ENCODE data around the gene SAMHD1.
"Not testable (repeated sequence)": the region's sequence is repeated elsewhere in the genome, so short reads cannot be mapped to it uniquely, and the experiment has no call there.

The SAMHD1 gene

GRCh38 chr20:36850759-36851158, 100.7 kb downstream of the SAMHD1 start:
- no peak for DNase-seq

- DNase-seq: no peak
These were observed 102.0 kb downstream of the SAMHD1 start for GRCh38 chr20:36849333-36850065.

- no peak for DNase-seq
These were observed 102.8 kb downstream of the SAMHD1 start for GRCh38 chr20:36848677-36849076.

GRCh38 chr20:36848078-36848660, 103.3 kb downstream of the SAMHD1 start:
- no peak for DNase-seq

- no peak for DNase-seq
These were observed 103.8 kb downstream of the SAMHD1 start for GRCh38 chr20:36847710-36848040.

GRCh38 chr20:36847009-36847709, 104.3 kb downstream of the SAMHD1 start:
- no peak for DNase-seq

GRCh38 chr20:36845288-36845971, 106.1 kb downstream of the SAMHD1 start:
- no peak for DNase-seq

GRCh38 chr20:36841030-36841429, 110.5 kb downstream of the SAMHD1 start:
- not testable (repeated sequence) for DNase-seq

All from NCI-H2029 (cell line).